Fibroblast of lung (primary cell): ENCODE measurements around the gene LRRC3C.
"Not testable (repeated sequence)": the region's sequence is repeated elsewhere in the genome, so short reads cannot be mapped to it uniquely, and the experiment has no call there.

Experiments used
- EZH2 ChIP-seq: IDR thresholded peaks from 2 replicates; pipeline ENCODE4 v1.5.1; 2012; ENCODE audit warnings: low read length, control low read depth, mild to moderate bottlenecking; ENCODE audit errors: missing control alignments
- TF ChIP-seq, protein P1 (sequence below), 2 donors: IDR thresholded peaks in 1 of 2; conservative IDR thresholded peaks in 1 of 2; 1 replicate in 1 of 2; 2 replicates in 1 of 2; pipeline ENCODE4 v1.5.1; 2011 to 2012; ENCODE audit warnings: low read length in 2 of 2, control low read depth in 1 of 2, inconsistent platforms in 1 of 2, low read depth in 1 of 2, mild to moderate bottlenecking in 1 of 2

- TF ChIP-seq, protein P1, sequence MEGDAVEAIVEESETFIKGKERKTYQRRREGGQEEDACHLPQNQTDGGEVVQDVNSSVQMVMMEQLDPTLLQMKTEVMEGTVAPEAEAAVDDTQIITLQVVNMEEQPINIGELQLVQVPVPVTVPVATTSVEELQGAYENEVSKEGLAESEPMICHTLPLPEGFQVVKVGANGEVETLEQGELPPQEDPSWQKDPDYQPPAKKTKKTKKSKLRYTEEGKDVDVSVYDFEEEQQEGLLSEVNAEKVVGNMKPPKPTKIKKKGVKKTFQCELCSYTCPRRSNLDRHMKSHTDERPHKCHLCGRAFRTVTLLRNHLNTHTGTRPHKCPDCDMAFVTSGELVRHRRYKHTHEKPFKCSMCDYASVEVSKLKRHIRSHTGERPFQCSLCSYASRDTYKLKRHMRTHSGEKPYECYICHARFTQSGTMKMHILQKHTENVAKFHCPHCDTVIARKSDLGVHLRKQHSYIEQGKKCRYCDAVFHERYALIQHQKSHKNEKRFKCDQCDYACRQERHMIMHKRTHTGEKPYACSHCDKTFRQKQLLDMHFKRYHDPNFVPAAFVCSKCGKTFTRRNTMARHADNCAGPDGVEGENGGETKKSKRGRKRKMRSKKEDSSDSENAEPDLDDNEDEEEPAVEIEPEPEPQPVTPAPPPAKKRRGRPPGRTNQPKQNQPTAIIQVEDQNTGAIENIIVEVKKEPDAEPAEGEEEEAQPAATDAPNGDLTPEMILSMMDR (conservative IDR thresholded peaks at IDR 0.05 in 1 of 2, IDR thresholded peaks at IDR 0.05 in 1 of 2; ENCODE audit: low read depth in 1 of 2, low read length in 2 of 2), result not testable (repeated sequence)
- not testable (repeated sequence) for TF ChIP-seq EZH2
Measured at GRCh38 chr17:39902027-39902426, 25.5 kb upstream of the LRRC3C start.
